Measurements from ENCODE around the gene HOXB1.
"Not testable (repeated sequence)": the region's sequence is repeated elsewhere in the genome, so short reads cannot be mapped to it uniquely, and the experiment has no call there.

The HOXB1 gene

GRCh38 chr17:48488548-48489106 is 42.2 kb downstream of the HOXB1 start:
- no peak for TF ChIP-seq CTCF (IDR thresholded peaks at IDR 0.05; ENCODE audit: low read depth, low read length)
- H3K4me3 ChIP-seq (ENCODE audit: low read depth, low read length), result no peak overlapping the region

DNA sequence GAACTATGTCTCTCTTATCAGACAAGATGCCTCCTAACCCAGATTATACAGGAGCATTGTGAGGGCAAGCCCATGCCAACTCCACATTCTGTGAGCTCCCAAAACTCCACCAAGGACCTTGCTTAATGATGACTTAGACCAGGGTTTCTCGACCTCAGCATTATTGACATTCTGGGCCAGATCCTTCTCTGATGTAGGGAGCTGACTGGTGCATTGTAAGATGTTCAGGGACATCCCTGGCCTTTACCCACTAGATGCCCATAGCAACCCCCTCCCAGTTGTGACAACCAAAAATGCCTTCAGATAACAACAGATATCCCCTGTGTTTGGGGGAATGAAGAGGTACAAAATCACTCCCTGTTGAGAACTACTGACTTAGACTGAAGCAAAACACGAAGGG is 43.6 kb downstream of the HOXB1 start:
- H3K4me3 ChIP-seq (ENCODE audit: low read depth, low read length), result no peak overlapping the region
- no peak for TF ChIP-seq CTCF (IDR thresholded peaks at IDR 0.05; ENCODE audit: low read depth, low read length)

DNA sequence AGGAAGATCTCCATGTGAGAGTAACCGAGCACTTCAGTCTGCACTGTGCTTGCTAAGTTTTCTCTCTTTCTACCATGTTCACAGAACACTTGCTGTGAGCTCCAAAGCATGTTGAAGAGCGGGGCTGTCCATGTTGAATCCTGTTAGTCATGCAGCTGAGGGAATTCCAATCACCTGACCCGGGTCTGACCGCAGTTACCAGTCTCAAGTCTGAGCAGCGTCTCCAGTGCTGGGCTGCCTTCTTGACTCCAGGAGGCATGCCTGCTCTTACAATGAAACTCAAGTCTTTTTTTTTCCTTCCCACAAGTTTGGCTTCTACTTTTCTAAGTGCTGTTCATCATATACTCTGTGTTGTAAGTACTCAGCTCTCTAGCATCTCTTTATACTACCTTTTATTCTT is 44.3 kb downstream of the HOXB1 start:
- H3K4me3 ChIP-seq (ENCODE audit: low read depth, low read length), result no peak overlapping the region
- TF ChIP-seq CTCF (IDR thresholded peaks at IDR 0.05; ENCODE audit: low read depth, low read length), result 0 out of 2 replicates have a peak, but pooled peaks have one; percentile 21

DNA sequence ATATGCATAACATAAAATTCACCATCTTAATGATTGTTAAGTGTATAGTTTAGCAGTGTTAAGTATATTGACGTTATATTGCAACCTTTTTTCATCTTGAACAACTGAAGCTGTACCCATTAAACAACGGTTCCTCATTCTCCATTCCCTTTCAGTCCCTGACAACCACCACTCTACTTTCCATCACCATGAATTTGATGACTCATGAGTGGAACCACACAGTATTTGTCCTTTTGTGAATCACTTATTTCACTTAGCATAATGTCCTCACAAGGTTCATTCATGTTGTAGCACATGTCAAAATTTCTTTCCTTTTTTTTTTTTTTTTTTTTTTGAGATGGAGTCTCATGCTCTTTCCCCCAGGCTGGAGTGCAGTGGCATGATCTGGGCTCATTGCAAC is 46.0 kb downstream of the HOXB1 start:
- TF ChIP-seq CTCF (IDR thresholded peaks at IDR 0.05; ENCODE audit: low read depth, low read length), result no peak

DNA sequence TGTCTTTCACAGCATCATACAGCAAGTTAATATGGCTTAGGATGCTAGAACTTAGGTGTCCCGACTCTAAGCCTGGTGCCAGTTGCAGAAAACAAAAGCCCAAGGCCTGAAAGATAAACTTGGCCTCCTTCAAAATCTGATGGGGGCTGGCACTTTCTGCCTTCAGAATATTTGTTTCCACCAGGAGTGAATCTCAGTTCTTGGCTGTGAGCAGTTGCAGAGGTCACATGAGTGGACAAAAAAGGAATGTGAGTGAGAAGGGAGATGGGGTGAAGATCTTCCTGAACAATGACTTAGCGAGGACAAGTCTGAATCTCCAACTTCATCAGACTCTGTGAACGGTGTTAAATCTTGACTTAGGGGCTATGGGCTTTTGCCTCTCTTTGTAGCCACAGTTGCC is 46.6 kb downstream of the HOXB1 start:
- TF ChIP-seq CTCF (IDR thresholded peaks at IDR 0.05; ENCODE audit: low read depth, low read length), result no peak
- peak overlapping the region; percentile 36; the same call in 1 of the 2 replicates for H3K4me3 ChIP-seq (ENCODE audit: low read depth, low read length)

More for the DNA sequence above, 46.0 kb downstream of the HOXB1 start:
- no peak overlapping the region for H3K4me3 ChIP-seq (ENCODE audit: low read depth, low read length)

- no peak for TF ChIP-seq CTCF (IDR thresholded peaks at IDR 0.05; ENCODE audit: low read depth, low read length)
- H3K4me3 ChIP-seq (ENCODE audit: low read depth, low read length), result peak overlapping the region; percentile 36
Measured at GRCh38 chr17:48483471-48484131, 47.2 kb downstream of the HOXB1 start.

DNA sequence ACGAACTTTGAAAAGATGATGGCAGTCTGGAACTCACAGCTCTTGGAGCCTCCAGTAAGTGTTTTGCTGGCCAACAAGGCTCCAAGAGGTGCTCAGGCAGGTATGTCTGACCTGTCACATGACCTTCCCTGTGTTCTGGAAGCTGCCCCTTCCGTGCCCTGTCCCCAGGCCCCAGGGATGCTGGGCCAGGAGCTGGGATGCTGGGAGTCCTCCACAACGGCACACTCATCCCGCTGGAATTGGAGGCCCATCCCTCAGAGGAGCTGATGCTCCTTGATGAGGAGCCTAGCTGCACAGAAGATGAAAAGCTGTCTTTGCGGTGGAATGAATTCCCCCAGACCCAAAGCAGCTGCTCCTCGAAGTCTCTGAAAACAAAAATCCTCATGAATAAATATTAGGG is 47.8 kb downstream of the HOXB1 start:
- TF ChIP-seq CTCF (IDR thresholded peaks at IDR 0.05; ENCODE audit: low read depth, low read length), result no peak
- H3K4me3 ChIP-seq (ENCODE audit: low read depth, low read length), result peak overlapping the region; percentile 5; the same call in 1 of the 2 replicates

- H3K4me3 ChIP-seq (ENCODE audit: low read depth, low read length), result not testable (repeated sequence)
Measured at GRCh38 chr17:48482301-48482700, 48.5 kb downstream of the HOXB1 start.

All from WI38 (cell line).